ENCODE data around the gene TRMT10C. TPM values are rescaled to one million over a fixed set of nuclear protein-coding genes. Genes with fewer than 3 reads are reported as not detected.
"Not testable (repeated sequence)": the region's sequence is repeated elsewhere in the genome, so short reads cannot be mapped to it uniquely, and the experiment has no call there.

Gene TRMT10C
- total RNA-seq, 1 donor from 2014 or later = 17.0 TPM

DNA sequence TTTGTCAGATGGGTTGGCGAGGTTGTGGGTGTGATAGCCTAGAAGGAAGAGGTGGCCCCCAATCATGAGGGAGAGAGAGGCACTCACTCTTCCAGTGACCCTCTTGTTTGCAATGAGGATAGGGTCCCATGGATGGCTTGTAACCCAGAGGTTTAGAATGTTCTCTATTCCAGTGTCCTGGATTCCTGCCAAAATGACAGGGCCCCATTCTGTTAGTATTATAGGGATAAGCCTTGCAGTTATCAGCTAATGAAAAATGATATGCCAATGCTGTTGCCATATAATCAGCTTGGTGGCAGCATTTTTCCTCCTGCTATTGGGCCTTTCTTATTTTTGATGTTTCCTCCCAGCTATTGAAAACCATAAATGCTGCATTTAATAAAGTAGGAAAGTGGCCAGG lies 25.4 kb upstream of the TRMT10C start:
- DNase-seq (ENCODE audit: low spot score) = no peak
- Mint-ChIP-seq H3K4me1 (ENCODE audit: low read depth) (no peaks in the 10 kb centered on the region), H3K36me3 (ENCODE audit: low read depth) (peaks cover 11% of the 10 kb centered on the region), H3K27me3 (ENCODE audit: low read depth) (peaks cover 28% of the 10 kb centered on the region), H3K27ac (ENCODE audit: unreplicated experiment) (no peak overlapping the region), H3K9me3 (ENCODE audit: low read depth) (peaks cover 10% of the 10 kb centered on the region), H3K4me3 (ENCODE audit: unreplicated experiment) (no peak overlapping the region)
- no peak for TF ChIP-seq CTCF (IDR thresholded peaks at IDR 0.05)

- H3K4me1 Mint-ChIP-seq (ENCODE audit: low read depth); H3K4me3 Mint-ChIP-seq (ENCODE audit: unreplicated experiment); H3K27ac Mint-ChIP-seq (ENCODE audit: unreplicated experiment); H3K9me3 Mint-ChIP-seq (ENCODE audit: low read depth); DNase-seq (ENCODE audit: low spot score): not testable (repeated sequence)
- H3K27me3 Mint-ChIP-seq (ENCODE audit: low read depth) = peaks cover 28% of the 10 kb centered on the region
- H3K36me3 Mint-ChIP-seq (ENCODE audit: low read depth) = peaks cover 11% of the 10 kb centered on the region
Measured at GRCh38 chr3:101536955-101537354, 24.7 kb upstream of the TRMT10C start.

- H3K4me1 Mint-ChIP-seq (ENCODE audit: low read depth) = no peaks in the 10 kb centered on the region
- H3K36me3 Mint-ChIP-seq (ENCODE audit: low read depth) = peaks cover 9% of the 10 kb centered on the region
- H3K27ac Mint-ChIP-seq (ENCODE audit: unreplicated experiment) = no peak overlapping the region
- no peak for TF ChIP-seq CTCF (IDR thresholded peaks at IDR 0.05)
- no peak for DNase-seq (ENCODE audit: low spot score)
- no peak overlapping the region for H3K4me3 Mint-ChIP-seq (ENCODE audit: unreplicated experiment)
- peaks cover 12% of the 10 kb centered on the region for H3K9me3 Mint-ChIP-seq (ENCODE audit: low read depth)
- peaks cover 33% of the 10 kb centered on the region for H3K27me3 Mint-ChIP-seq (ENCODE audit: low read depth)
Measured at GRCh38 chr3:101542957-101543356, 18.7 kb upstream of the TRMT10C start.

- H3K27ac Mint-ChIP-seq (ENCODE audit: unreplicated experiment) = no peak overlapping the region
- peaks cover 8% of the 10 kb centered on the region for H3K9me3 Mint-ChIP-seq (ENCODE audit: low read depth)
- H3K4me3 Mint-ChIP-seq (ENCODE audit: unreplicated experiment) = no peak overlapping the region
- no peaks in the 10 kb centered on the region for H3K4me1 Mint-ChIP-seq (ENCODE audit: low read depth)
- peaks cover 4% of the 10 kb centered on the region for H3K36me3 Mint-ChIP-seq (ENCODE audit: low read depth)
- DNase-seq (ENCODE audit: low spot score) = no peak
- peak; percentile 36 for TF ChIP-seq CTCF (IDR thresholded peaks at IDR 0.05)
- peaks cover 31% of the 10 kb centered on the region for H3K27me3 Mint-ChIP-seq (ENCODE audit: low read depth)
Measured at GRCh38 chr3:101544161-101544850, 17.4 kb upstream of the TRMT10C start.

DNA sequence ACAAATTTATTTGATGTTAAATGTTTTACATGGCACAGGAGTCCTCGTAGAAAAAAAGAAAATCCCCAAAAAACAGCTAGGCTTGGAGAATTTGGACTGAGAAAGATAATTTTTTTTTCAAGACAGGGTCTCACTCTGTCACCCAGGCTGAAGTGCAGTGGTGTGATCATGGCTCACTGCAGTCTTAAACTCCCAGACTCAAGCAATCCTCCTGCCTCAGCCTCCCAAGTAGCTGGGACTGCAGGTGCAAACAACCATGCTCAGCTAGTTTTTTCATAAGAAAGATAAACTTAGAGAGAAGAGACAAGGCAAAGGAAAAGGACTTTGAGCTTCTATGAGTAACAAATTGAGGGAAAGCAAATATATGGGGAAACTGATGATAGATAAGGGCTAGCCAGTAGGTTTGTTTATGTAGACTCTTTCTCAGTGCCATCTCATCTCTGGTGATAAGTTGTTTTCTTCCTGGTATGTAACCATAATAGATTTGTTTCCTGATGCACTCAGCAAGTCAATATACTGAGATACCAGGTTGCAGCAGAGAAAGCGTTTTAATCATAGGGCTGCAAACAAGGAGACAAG lies 13.1 kb upstream of the TRMT10C start:
- no peak for DNase-seq (ENCODE audit: low spot score)
- no peak for TF ChIP-seq CTCF (IDR thresholded peaks at IDR 0.05)
- Mint-ChIP-seq H3K27ac (ENCODE audit: unreplicated experiment) (no peak overlapping the region), H3K4me3 (ENCODE audit: unreplicated experiment) (no peak overlapping the region), H3K27me3 (ENCODE audit: low read depth) (peaks cover 25% of the 10 kb centered on the region), H3K36me3 (ENCODE audit: low read depth) (no peaks in the 10 kb centered on the region), H3K4me1 (ENCODE audit: low read depth) (no peaks in the 10 kb centered on the region), H3K9me3 (ENCODE audit: low read depth) (peaks cover 3% of the 10 kb centered on the region)

- Mint-ChIP-seq H3K9me3 (ENCODE audit: low read depth) (peaks cover 3% of the 10 kb centered on the region), H3K4me3 (ENCODE audit: unreplicated experiment) (no peak overlapping the region), H3K4me1 (ENCODE audit: low read depth) (no peaks in the 10 kb centered on the region), H3K27ac (ENCODE audit: unreplicated experiment) (no peak overlapping the region), H3K27me3 (ENCODE audit: low read depth) (peaks cover 19% of the 10 kb centered on the region), H3K36me3 (ENCODE audit: low read depth) (no peaks in the 10 kb centered on the region)
- TF ChIP-seq CTCF (IDR thresholded peaks at IDR 0.05) = no peak
- no peak for DNase-seq (ENCODE audit: low spot score)
Measured at GRCh38 chr3:101549473-101549872, 12.2 kb upstream of the TRMT10C start.

- not testable (repeated sequence) for H3K27ac Mint-ChIP-seq (ENCODE audit: unreplicated experiment); H3K9me3 Mint-ChIP-seq (ENCODE audit: low read depth)
Measured at GRCh38 chr3:101551359-101552081, 10.1 kb upstream of the TRMT10C start.

DNA sequence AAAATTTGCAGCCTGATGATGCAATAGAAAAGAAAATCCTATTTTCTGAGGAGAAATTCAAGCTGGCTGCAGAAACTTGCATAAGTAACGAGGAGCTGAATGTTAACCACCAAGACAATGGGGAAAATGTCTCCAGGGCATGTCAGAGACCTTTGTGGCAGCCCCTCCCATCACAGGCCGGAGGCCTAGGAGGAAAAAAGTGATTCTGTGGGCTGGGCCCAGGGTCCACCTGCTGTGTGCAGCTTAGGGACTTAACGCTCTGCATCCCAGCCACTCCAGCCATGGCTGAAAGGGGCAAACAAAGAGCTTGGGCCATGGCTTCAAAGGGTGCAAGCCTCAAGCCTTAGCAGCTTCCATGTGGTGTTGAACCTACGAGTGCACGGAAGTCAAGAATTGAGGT lies 8.3 kb upstream of the TRMT10C start:
- not testable (repeated sequence) for H3K36me3 Mint-ChIP-seq (ENCODE audit: low read depth); H3K4me1 Mint-ChIP-seq (ENCODE audit: low read depth); H3K9me3 Mint-ChIP-seq (ENCODE audit: low read depth); DNase-seq (ENCODE audit: low spot score); H3K4me3 Mint-ChIP-seq (ENCODE audit: unreplicated experiment); H3K27ac Mint-ChIP-seq (ENCODE audit: unreplicated experiment)
- peaks cover 20% of the 10 kb centered on the region for H3K27me3 Mint-ChIP-seq (ENCODE audit: low read depth)

More at GRCh38 chr3:101551359-101552081, 10.1 kb upstream of the TRMT10C start:
- H3K27me3 Mint-ChIP-seq (ENCODE audit: low read depth) = peaks cover 23% of the 10 kb centered on the region
- H3K4me1 Mint-ChIP-seq (ENCODE audit: low read depth); H3K36me3 Mint-ChIP-seq (ENCODE audit: low read depth); H3K4me3 Mint-ChIP-seq (ENCODE audit: unreplicated experiment); DNase-seq (ENCODE audit: low spot score): not testable (repeated sequence)

Data from chondrocyte (in vitro differentiated cells).